ENCODE measurements around the gene GFER.
A peak's percentile ranks its signal among the peaks of the same experiment; 100 is the strongest.

Gene GFER

GRCh38 chr16:2028146-2028545 lies 44.2 kb downstream of the GFER start:
- peak overlapping the region; percentile 16 for H2AK5ac ChIP-seq (ENCODE audit: low read length)
- no peak for DNase-seq
- peak overlapping the region; percentile 10 for H3K18ac ChIP-seq (ENCODE audit: low read length)

GRCh38 chr16:2028620-2029220 lies 44.7 kb downstream of the GFER start:
- Histone ChIP-seq H3K4me3 (ENCODE audit: low read depth, low read length) (no peak overlapping the region), H3K79me2 (ENCODE audit: control insufficient read depth, insufficient read depth, low read length, poor library complexity) (no peaks in the 10 kb centered on the region), H3K9me3 (ENCODE audit: insufficient read depth, low read depth, low read length) (peaks cover 3% of the 10 kb centered on the region), H3K79me1 (ENCODE audit: low read length) (peaks cover 16% of the 10 kb centered on the region), H2BK12ac (ENCODE audit: low read length) (no peak overlapping the region), H2BK120ac (ENCODE audit: insufficient read depth, low read length, poor library complexity) (no peak overlapping the region), H3K4ac (ENCODE audit: low read depth, low read length) (no peak overlapping the region), H2BK5ac (ENCODE audit: low read depth, low read length, poor library complexity) (no peak overlapping the region), H4K91ac (ENCODE audit: low read depth, low read length) (no peak overlapping the region), H3K18ac (ENCODE audit: low read length) (no peak overlapping the region), H3K23ac (ENCODE audit: low read length) (no peak overlapping the region), H3K4me1 (ENCODE audit: control insufficient read depth in 1 of 2, insufficient read depth in 2 of 2, low read length in 2 of 2) (peaks cover 25 to 26% of the 10 kb centered on the region in 2 experiments), H4K12ac (ENCODE audit: low read depth, low read length) (no peak overlapping the region), H3K9ac (ENCODE audit: low read length) (no peak overlapping the region), H3K4me2 (ENCODE audit: low read length) (no peak overlapping the region), H4K8ac (ENCODE audit: low read depth, low read length) (no peak overlapping the region), H3K14ac (ENCODE audit: low read length) (no peak overlapping the region), H3K36me3 (ENCODE audit: control insufficient read depth in 1 of 2, insufficient read depth in 2 of 2, low read length in 2 of 2) (peaks cover 5 to 8% of the 10 kb centered on the region in 2 experiments), H2AFZ (ENCODE audit: insufficient read depth, low read length, poor library complexity) (no peak overlapping the region), H2AK5ac (ENCODE audit: low read length) (no peak overlapping the region), H3K27me3 (ENCODE audit: insufficient read depth, low read length) (no peaks in the 10 kb centered on the region), H3K27ac (ENCODE audit: low read depth, low read length) (no peak overlapping the region)
- no CpG with 5 or more reads among the region's 18 CpGs for WGBS (ENCODE audit: extremely low coverage, insufficient coverage, insufficient read length)
- no peak for DNase-seq

More at GRCh38 chr16:2028146-2028545, 44.2 kb downstream of the GFER start:
- WGBS (ENCODE audit: extremely low coverage, insufficient coverage, insufficient read length): no CpG with 5 or more reads among the region's 3 CpGs
- H3K79me1 ChIP-seq (ENCODE audit: low read length): peaks cover 16% of the 10 kb centered on the region
- H2BK120ac ChIP-seq (ENCODE audit: insufficient read depth, low read length, poor library complexity): no peak overlapping the region
- no peak overlapping the region for H4K8ac ChIP-seq (ENCODE audit: low read depth, low read length)
- no peak overlapping the region for H3K4ac ChIP-seq (ENCODE audit: low read depth, low read length)
- no peaks in the 10 kb centered on the region for H3K27me3 ChIP-seq (ENCODE audit: insufficient read depth, low read length)
- H4K12ac ChIP-seq (ENCODE audit: low read depth, low read length): no peak overlapping the region
- H3K9me3 ChIP-seq (ENCODE audit: insufficient read depth, low read depth, low read length): peaks cover 3% of the 10 kb centered on the region
- no peaks in the 10 kb centered on the region for H3K79me2 ChIP-seq (ENCODE audit: control insufficient read depth, insufficient read depth, low read length, poor library complexity)
- no peak overlapping the region for H3K9ac ChIP-seq (ENCODE audit: low read length)
- no peak overlapping the region for H3K27ac ChIP-seq (ENCODE audit: low read depth, low read length)
- peaks cover 23 to 26% of the 10 kb centered on the region in 2 experiments for H3K4me1 ChIP-seq (ENCODE audit: control insufficient read depth in 1 of 2, insufficient read depth in 2 of 2, low read length in 2 of 2)
- H3K23ac ChIP-seq (ENCODE audit: low read length): no peak overlapping the region
- H3K4me2 ChIP-seq (ENCODE audit: low read length): peak overlapping the region; percentile 9
- no peak overlapping the region for H4K91ac ChIP-seq (ENCODE audit: low read depth, low read length)
- H2AFZ ChIP-seq (ENCODE audit: insufficient read depth, low read length, poor library complexity): no peak overlapping the region
- H3K36me3 ChIP-seq (ENCODE audit: control insufficient read depth in 1 of 2, insufficient read depth in 2 of 2, low read length in 2 of 2): peaks cover 5 to 8% of the 10 kb centered on the region in 2 experiments
- no peak overlapping the region for H3K4me3 ChIP-seq (ENCODE audit: low read depth, low read length)
- peak overlapping the region; percentile 16 for H2BK12ac ChIP-seq (ENCODE audit: low read length)
- no peak overlapping the region for H2BK5ac ChIP-seq (ENCODE audit: low read depth, low read length, poor library complexity)
- H3K14ac ChIP-seq (ENCODE audit: low read length): peak overlapping the region; percentile 34

- Histone ChIP-seq H2BK12ac (ENCODE audit: low read length) (no peak overlapping the region), H3K4ac (ENCODE audit: low read depth, low read length) (no peak overlapping the region), H2AK5ac (ENCODE audit: low read length) (no peak overlapping the region), H3K4me3 (ENCODE audit: low read depth, low read length) (no peak overlapping the region), H3K9ac (ENCODE audit: low read length) (no peak overlapping the region), H3K36me3 (ENCODE audit: control insufficient read depth in 1 of 2, insufficient read depth in 2 of 2, low read length in 2 of 2) (peaks cover 5 to 8% of the 10 kb centered on the region in 2 experiments), H3K27me3 (ENCODE audit: insufficient read depth, low read length) (no peaks in the 10 kb centered on the region), H3K27ac (ENCODE audit: low read depth, low read length) (no peak overlapping the region), H4K91ac (ENCODE audit: low read depth, low read length) (no peak overlapping the region), H4K12ac (ENCODE audit: low read depth, low read length) (no peak overlapping the region), H2BK120ac (ENCODE audit: insufficient read depth, low read length, poor library complexity) (no peak overlapping the region), H3K9me3 (ENCODE audit: insufficient read depth, low read depth, low read length) (peaks cover 3% of the 10 kb centered on the region), H3K23ac (ENCODE audit: low read length) (no peak overlapping the region), H3K79me2 (ENCODE audit: control insufficient read depth, insufficient read depth, low read length, poor library complexity) (no peaks in the 10 kb centered on the region), H4K8ac (ENCODE audit: low read depth, low read length) (no peak overlapping the region), H3K14ac (ENCODE audit: low read length) (no peak overlapping the region), H3K4me2 (ENCODE audit: low read length) (no peak overlapping the region), H3K4me1 (ENCODE audit: control insufficient read depth in 1 of 2, insufficient read depth in 2 of 2, low read length in 2 of 2) (peaks cover 23 to 27% of the 10 kb centered on the region in 2 experiments), H2AFZ (ENCODE audit: insufficient read depth, low read length, poor library complexity) (no peak overlapping the region), H2BK5ac (ENCODE audit: low read depth, low read length, poor library complexity) (no peak overlapping the region), H3K18ac (ENCODE audit: low read length) (no peak overlapping the region), H3K79me1 (ENCODE audit: low read length) (peaks cover 16% of the 10 kb centered on the region)
- WGBS (ENCODE audit: extremely low coverage, insufficient coverage, insufficient read length): no CpG with 5 or more reads among the region's 22 CpGs
- DNase-seq: no peak
Measured at GRCh38 chr16:2029350-2029749, 45.4 kb downstream of the GFER start.

GRCh38 chr16:2030036-2030435 lies 46.0 kb downstream of the GFER start:
- Histone ChIP-seq H3K4me2 (ENCODE audit: low read length) (no peak overlapping the region), H4K91ac (ENCODE audit: low read depth, low read length) (no peak overlapping the region), H4K8ac (ENCODE audit: low read depth, low read length) (no peak overlapping the region), H3K27me3 (ENCODE audit: insufficient read depth, low read length) (no peaks in the 10 kb centered on the region), H3K27ac (ENCODE audit: low read depth, low read length) (no peak overlapping the region), H3K79me2 (ENCODE audit: control insufficient read depth, insufficient read depth, low read length, poor library complexity) (no peaks in the 10 kb centered on the region), H3K4me1 (ENCODE audit: control insufficient read depth in 1 of 2, insufficient read depth in 2 of 2, low read length in 2 of 2) (peaks cover 26 to 32% of the 10 kb centered on the region in 2 experiments), H2BK120ac (ENCODE audit: insufficient read depth, low read length, poor library complexity) (no peak overlapping the region), H3K36me3 (ENCODE audit: control insufficient read depth in 1 of 2, insufficient read depth in 2 of 2, low read length in 2 of 2) (peaks cover 5 to 8% of the 10 kb centered on the region in 2 experiments), H2AFZ (ENCODE audit: insufficient read depth, low read length, poor library complexity) (no peak overlapping the region), H3K9ac (ENCODE audit: low read length) (no peak overlapping the region), H3K79me1 (ENCODE audit: low read length) (peaks cover 16% of the 10 kb centered on the region), H2AK5ac (ENCODE audit: low read length) (no peak overlapping the region), H3K14ac (ENCODE audit: low read length) (no peak overlapping the region), H4K12ac (ENCODE audit: low read depth, low read length) (no peak overlapping the region), H3K9me3 (ENCODE audit: insufficient read depth, low read depth, low read length) (peaks cover 3% of the 10 kb centered on the region), H3K4me3 (ENCODE audit: low read depth, low read length) (no peak overlapping the region), H3K4ac (ENCODE audit: low read depth, low read length) (no peak overlapping the region), H2BK5ac (ENCODE audit: low read depth, low read length, poor library complexity) (no peak overlapping the region), H3K18ac (ENCODE audit: low read length) (no peak overlapping the region), H3K23ac (ENCODE audit: low read length) (no peak overlapping the region), H2BK12ac (ENCODE audit: low read length) (no peak overlapping the region)
- no peak for DNase-seq
- WGBS (ENCODE audit: extremely low coverage, insufficient coverage, insufficient read length): no CpG with 5 or more reads among the region's 11 CpGs
